H1 (cell line): ENCODE results near the gene EVI2B. TPM values are rescaled to one million over a fixed set of nuclear protein-coding genes. Genes with fewer than 3 reads are reported as not detected.

Source experiments
- CTCF ChIA-PET: fragments of 300-600 bp; sonication (Branson Sonifier 250); formaldehyde crosslinking; loops from one replicate; lab custom pipeline; 2021; ENCODE audit not compliant: partially characterized antibody; lab: Charles Lee
- POLR2A ChIA-PET: fragments of 300-600 bp; sonication (Branson Sonifier 250); formaldehyde crosslinking; loops from one replicate; lab custom pipeline; 2021; ENCODE audit warnings: inconsistent platforms; ENCODE audit not compliant: partially characterized antibody; lab: Charles Lee
- DNase-seq, 2 experiments: peaks; one replicate each; pipeline versions ENCODE4 v3.0.0 to v3.0.0-alpha.2; 2010 to 2022; ENCODE audit warnings: low spot score in 2 of 2, low read depth in 1 of 2, mixed read lengths in 1 of 2
- FAIRE-seq: peaks from 2 replicates; lab custom pipeline; 2011; peaks lifted over from hg19 to GRCh38; lab: Jason Lieb, UNC
- H2AFZ ChIP-seq: 2 replicates; pipeline ENCODE4 v1.8.1; 2012; ENCODE audit warnings: low read length, inconsistent platforms
- H2AK5ac ChIP-seq: 2 replicates; pipeline ENCODE4 v1.6.1; 2013; ENCODE audit warnings: low read depth, low read length
- H2BK120ac ChIP-seq: replicated peaks from 2 replicates; pipeline ENCODE3; 2013; ENCODE audit warnings: low read depth, low read length, inconsistent platforms
- H2BK12ac ChIP-seq: 2 replicates; pipeline ENCODE4 v1.6.1; 2013; ENCODE audit warnings: low read depth, low read length
- H2BK15ac ChIP-seq: 2 replicates; pipeline ENCODE4 v1.6.1; 2013; ENCODE audit warnings: low read length
- H2BK20ac ChIP-seq: 2 replicates; pipeline ENCODE4 v1.6.1; 2013; ENCODE audit warnings: low read length
- H2BK5ac ChIP-seq: 2 replicates; pipeline ENCODE4 v1.6.1; 2013; ENCODE audit warnings: low read depth, low read length
- H3K14ac ChIP-seq: 2 replicates; pipeline ENCODE4 v1.6.1; 2013; ENCODE audit warnings: inconsistent platforms; ENCODE audit not compliant: insufficient read length
- H3K18ac ChIP-seq: 2 replicates; pipeline ENCODE4 v1.6.1; 2013; ENCODE audit warnings: low read length; ENCODE audit errors: extremely low read depth
- H3K23ac ChIP-seq: 2 replicates; pipeline ENCODE4 v1.6.1; 2013; ENCODE audit warnings: inconsistent platforms; ENCODE audit not compliant: insufficient read length
- H3K23me2 ChIP-seq: 2 replicates; pipeline ENCODE4 v1.6.1; 2013; ENCODE audit warnings: low read depth, low read length
- H3K27ac ChIP-seq: 2 replicates; pipeline ENCODE4 v1.6.1; 2011; ENCODE audit warnings: low read depth, low read length, inconsistent platforms
- H3K27me3 ChIP-seq, 4 experiments: replicated peaks in 1 of 4; 1 replicate in 1 of 4; 2 replicates in 3 of 4; pipeline versions ENCODE4 v1.6.1 to v1.8.1; 2011 to 2013; ENCODE audit warnings: low read length in 3 of 4, mild to moderate bottlenecking in 3 of 4, inconsistent platforms in 2 of 4, mixed read lengths in 2 of 4, moderate library complexity in 1 of 4; ENCODE audit not compliant: control insufficient read depth in 3 of 4, insufficient read depth in 3 of 4; ENCODE audit errors: extremely low read depth in 1 of 4
- H3K36me3 ChIP-seq, 4 experiments: 2 replicates each; pipeline versions ENCODE4 v1.6.1 to v1.8.1; 2011 to 2013; ENCODE audit warnings: mild to moderate bottlenecking in 4 of 4, low read length in 3 of 4, moderate library complexity in 2 of 4, control low read depth in 1 of 4, inconsistent platforms in 1 of 4; ENCODE audit not compliant: insufficient read depth in 4 of 4, control insufficient read depth in 2 of 4
- H3K4ac ChIP-seq: replicated peaks from 2 replicates; pipeline ENCODE3; 2013; ENCODE audit warnings: low read length, low read depth, mixed read lengths, inconsistent platforms; ENCODE audit not compliant: insufficient read length
- H3K4me1 ChIP-seq, 4 experiments: replicated peaks in 1 of 4; 1 replicate in 1 of 4; 2 replicates in 3 of 4; pipeline versions ENCODE4 v1.6.1 to v1.8.1; 2011 to 2013; ENCODE audit warnings: low read length in 3 of 4, inconsistent platforms in 2 of 4, mixed read lengths in 1 of 4; ENCODE audit not compliant: insufficient read depth in 4 of 4, control insufficient read depth in 3 of 4
- H3K4me2 ChIP-seq, 2 experiments: 2 replicates each; pipeline versions ENCODE4 v1.6.1 to v1.8.1; 2011 to 2013; ENCODE audit warnings: low read depth in 2 of 2, low read length in 2 of 2, control low read depth in 1 of 2, inconsistent platforms in 1 of 2, mild to moderate bottlenecking in 1 of 2; ENCODE audit not compliant: insufficient read depth in 1 of 2
- H3K4me3 ChIP-seq, 4 experiments: fragments of 200-600, 300-600 bp in 1 of 4; sonication (generic), shearing (Covaris generic), sonication (Bioruptor Twin) in 1 of 4; 2 replicates each; pipeline versions ENCODE4 v1.5.1 to v1.8.1; 2011 to 2016; ENCODE audit warnings: low read length in 4 of 4, low read depth in 3 of 4, control low read depth in 2 of 4, inconsistent platforms in 2 of 4, mild to moderate bottlenecking in 2 of 4, mixed read lengths in 1 of 4, moderate library complexity in 1 of 4; ENCODE audit not compliant: insufficient read depth in 2 of 4; ENCODE audit errors: extremely low read depth in 1 of 4
- H3K56ac ChIP-seq: replicated peaks from 2 replicates; pipeline ENCODE3; 2013; ENCODE audit warnings: low read depth, mild to moderate bottlenecking, mixed read lengths, low read length, inconsistent platforms; ENCODE audit not compliant: insufficient read length
- H3K79me1 ChIP-seq: 2 replicates; pipeline ENCODE4 v1.6.1; 2013; ENCODE audit warnings: low read depth, low read length, control low read depth
- H3K79me2 ChIP-seq, 2 experiments: 2 replicates each; pipeline versions ENCODE4 v1.6.1 to v1.8.1; 2012 to 2013; ENCODE audit warnings: low read length in 2 of 2, mild to moderate bottlenecking in 2 of 2, inconsistent platforms in 1 of 2; ENCODE audit not compliant: insufficient read depth in 2 of 2, control insufficient read depth in 1 of 2
- H3K9ac ChIP-seq, 4 experiments: replicated peaks in 1 of 4; 1 replicate in 1 of 4; 2 replicates in 3 of 4; pipeline versions ENCODE4 v1.6.1 to v1.8.1; 2011 to 2013; ENCODE audit warnings: low read depth in 3 of 4, low read length in 3 of 4, control low read depth in 2 of 4, mild to moderate bottlenecking in 2 of 4, moderate library complexity in 2 of 4, inconsistent platforms in 1 of 4; ENCODE audit errors: extremely low read depth in 1 of 4
- H3K9me3 ChIP-seq, 2 experiments: 2 replicates each; pipeline versions ENCODE4 v1.6.1 to v1.8.1; 2012 to 2013; ENCODE audit warnings: mild to moderate bottlenecking in 2 of 2, moderate library complexity in 2 of 2, control low read depth in 1 of 2, inconsistent platforms in 1 of 2, low read depth in 1 of 2, low read length in 1 of 2, mixed read lengths in 1 of 2; ENCODE audit not compliant: insufficient read depth in 2 of 2
- H4K20me1 ChIP-seq, 2 experiments: replicated peaks in 1 of 2; 2 replicates each; pipeline versions ENCODE3 to v1.8.1; 2011 to 2013; ENCODE audit warnings: inconsistent platforms in 2 of 2, low read length in 2 of 2, mild to moderate bottlenecking in 1 of 2; ENCODE audit not compliant: insufficient read depth in 2 of 2, control insufficient read depth in 1 of 2
- H4K5ac ChIP-seq: 2 replicates; pipeline ENCODE4 v1.6.1; 2013; ENCODE audit warnings: low read length, low read depth, mixed read lengths, inconsistent platforms; ENCODE audit not compliant: insufficient read length
- H4K8ac ChIP-seq: 2 replicates; pipeline ENCODE4 v1.8.0; 2013; ENCODE audit warnings: mild to moderate bottlenecking, moderate library complexity, low read length, inconsistent platforms; ENCODE audit not compliant: insufficient read depth; ENCODE audit errors: extremely low read depth
- H4K91ac ChIP-seq: replicated peaks from 2 replicates; pipeline ENCODE3; 2013; ENCODE audit warnings: low read length, mixed read lengths, inconsistent platforms; ENCODE audit not compliant: insufficient read length
- KDM1A ChIP-seq: fragments of 200-600, 300-600 bp; sonication (generic); IDR thresholded peaks from 2 replicates; pipeline ENCODE4 v1.7.1; 2016; ENCODE audit warnings: mild to moderate bottlenecking, low read length, borderline replicate concordance
- RAD21 ChIP-seq, 2 experiments: IDR thresholded peaks in 1 of 2; conservative IDR thresholded peaks in 1 of 2; 2 replicates each; pipeline ENCODE4 v1.6.1; 2011; ENCODE audit warnings: low read depth in 2 of 2, low read length in 2 of 2, improper control_type of control experiment in 1 of 2, inconsistent platforms in 1 of 2, mild to moderate bottlenecking in 1 of 2, moderate library complexity in 1 of 2
- polyA plus RNA-seq, 7 experiments: library from polyadenylated mRNA; depleted of rRNA in 3 of 7; stranded (reverse) in 5 of 7; unstranded in 2 of 7; fragments of >200 nt in 5 of 7; fragments of 200-250 nt in 2 of 7; gene quantifications; 1 replicate in 5 of 7; 2 replicates in 1 of 7; 4 replicates in 1 of 7; pipeline versions ENCODE4 v1.2.1 to v1.2.3, GENCODE V29; 2011 to 2013; ENCODE audit warnings: missing spikeins in 2 of 7, mixed read lengths in 2 of 7
- total RNA-seq: library from RNA; stranded (reverse); fragmentation: NEBNext Ultra II Directional; extraction: Animal tissue kit (Norgen Biotek cat#: 25700); gene quantifications from 2 replicates; pipeline ENCODE4 v1.2.1, GENCODE V29; 2021

The EVI2B gene
- total and polyA plus RNA-seq, 2 of the 8 experiments (the other 6 are each of a cell fraction or from before 2014, with no cell fraction given): not detected

- no peaks in the 10 kb centered on the region for H3K79me2 ChIP-seq
- no peaks in the 10 kb centered on the region for H3K23me2 ChIP-seq
- H3K18ac ChIP-seq: no peak overlapping the region
- no peak overlapping the region for H4K91ac ChIP-seq
- H2BK12ac ChIP-seq: no peak overlapping the region
- no peak overlapping the region for H4K5ac ChIP-seq
- CTCF ChIA-PET: no interaction called here
- POLR2A ChIA-PET: no interaction called here
- no peak overlapping the region for H4K8ac ChIP-seq
- H3K79me1 ChIP-seq: no peaks in the 10 kb centered on the region
- H3K23ac ChIP-seq: no peak overlapping the region
- no peaks in the 10 kb centered on the region for H3K36me3 ChIP-seq
- no peaks in the 10 kb centered on the region for H3K27me3 ChIP-seq
- no peak overlapping the region for H3K4me2 ChIP-seq
- H2BK120ac ChIP-seq: no peak overlapping the region
- TF ChIP-seq RAD21 (IDR thresholded peaks at IDR 0.05 in 1 of 2, conservative IDR thresholded peaks at IDR 0.05 in 1 of 2; ENCODE audit: low read depth in 2 of 2, low read length in 2 of 2) (no peak), KDM1A (no peak)
- H3K4me1 ChIP-seq: peaks cover 0 to 3% (median 0%) of the 10 kb centered on the region in 4 experiments; a peak in 1 of 7 replicates
- H3K14ac ChIP-seq: no peak overlapping the region
- H3K9me3 ChIP-seq: peaks cover 0 to 5% of the 10 kb centered on the region in 2 experiments; a peak in 1 of 4 replicates
- DNase-seq (no peak), FAIRE-seq (no peak)
- H2BK5ac ChIP-seq: no peak overlapping the region
- no peak overlapping the region for H2AFZ ChIP-seq
- H2BK15ac ChIP-seq: no peak overlapping the region
- H2AK5ac ChIP-seq: no peak overlapping the region
- no peak overlapping the region for H2BK20ac ChIP-seq
- H3K27ac ChIP-seq: no peak overlapping the region
- H3K56ac ChIP-seq: no peak overlapping the region
- no peak overlapping the region for H3K9ac ChIP-seq
- H3K4ac ChIP-seq: no peak overlapping the region
- no peaks in the 10 kb centered on the region for H4K20me1 ChIP-seq
- no peak overlapping the region for H3K4me3 ChIP-seq
These were observed 22.0 kb downstream of the EVI2B start for GRCh38 chr17:31291820-31292219.
